Measurements from ENCODE around the gene CD163. TPM values are rescaled to one million over a fixed set of nuclear protein-coding genes. Genes with fewer than 3 reads are reported as not detected.

Gene CD163
- polyA plus RNA-seq, 1 of the 3 experiments (the other 2 are of a cell fraction): 0.03 TPM

DNA sequence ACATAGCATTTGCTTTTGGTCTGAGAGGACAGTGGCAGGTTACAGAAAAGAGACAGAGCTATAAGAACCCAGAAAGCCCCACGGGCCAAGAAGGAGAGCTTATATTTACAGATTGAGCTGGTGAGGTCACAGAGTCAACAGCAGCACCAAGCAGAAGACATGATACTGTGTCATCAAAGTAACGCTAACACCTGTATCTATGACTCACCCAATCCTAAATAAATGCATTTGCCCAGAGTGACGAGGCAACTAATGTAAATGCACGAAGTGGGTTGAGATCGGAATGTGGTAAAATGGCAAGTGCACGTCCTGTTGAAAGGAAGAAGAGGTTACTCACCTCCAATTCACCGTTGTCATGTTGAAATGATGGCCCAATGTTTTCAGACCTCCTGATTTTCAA, 52.9 kb downstream of the CD163 start:
- Histone ChIP-seq H3F3A (replicated peaks; ENCODE audit: insufficient read depth) (no peaks in the 10 kb centered on the region), H3K9me2 (0 out of 2 replicates have a peak, but pooled peaks cover 3% of the 10 kb centered on the region), H3K27me3 (ENCODE audit: insufficient read depth) (peaks cover 9% of the 10 kb centered on the region; the same call in 1 of the 2 replicates), H3K9me3 (no peaks in the 10 kb centered on the region), H3K79me2 (ENCODE audit: insufficient read depth) (no peaks in the 10 kb centered on the region), H3K4me3 (ENCODE audit: low read depth in 2 of 2, low read length in 1 of 2) (no peak overlapping the region), H3K9ac (no peak overlapping the region), H3K27ac (ENCODE audit: low read depth in 2 of 2, low read length in 1 of 2) (no peak overlapping the region), H4K20me1 (ENCODE audit: insufficient read depth) (no peaks in the 10 kb centered on the region), H3K36me3 (replicated peaks in 1 of 2; ENCODE audit: control insufficient read depth in 1 of 2, insufficient read depth in 2 of 2, low read length in 1 of 2) (no peaks in the 10 kb centered on the region), H2AFZ (ENCODE audit: low read depth) (no peak overlapping the region), H3K4me2 (no peak overlapping the region), H3K4me1 (ENCODE audit: control insufficient read depth in 1 of 2, insufficient read depth in 2 of 2, low read depth in 1 of 2, low read length in 1 of 2) (no peaks in the 10 kb centered on the region)
- no peak for DNase-seq
- ChIA-PET POLR2A (no interaction called here), CTCF (no interaction called here)
- TF ChIP-seq RCOR1 (IDR thresholded peaks at IDR 0.05; ENCODE audit: low read length) (no peak), REST (IDR thresholded peaks at IDR 0.05; ENCODE audit: low read depth, low read length) (no peak), POLR2AphosphoS5 (IDR thresholded peaks at IDR 0.05; ENCODE audit: low read depth, low read length) (no peak), MEF2A (IDR thresholded peaks at IDR 0.05; ENCODE audit: borderline replicate concordance, low read depth) (no peak)
- TF ChIP-seq, protein P1, sequence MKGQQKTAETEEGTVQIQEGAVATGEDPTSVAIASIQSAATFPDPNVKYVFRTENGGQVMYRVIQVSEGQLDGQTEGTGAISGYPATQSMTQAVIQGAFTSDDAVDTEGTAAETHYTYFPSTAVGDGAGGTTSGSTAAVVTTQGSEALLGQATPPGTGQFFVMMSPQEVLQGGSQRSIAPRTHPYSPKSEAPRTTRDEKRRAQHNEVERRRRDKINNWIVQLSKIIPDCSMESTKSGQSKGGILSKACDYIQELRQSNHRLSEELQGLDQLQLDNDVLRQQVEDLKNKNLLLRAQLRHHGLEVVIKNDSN (IDR thresholded peaks at IDR 0.05; ENCODE audit: borderline replicate concordance, low read depth): no peak
- TF ChIP-seq, protein P2, sequence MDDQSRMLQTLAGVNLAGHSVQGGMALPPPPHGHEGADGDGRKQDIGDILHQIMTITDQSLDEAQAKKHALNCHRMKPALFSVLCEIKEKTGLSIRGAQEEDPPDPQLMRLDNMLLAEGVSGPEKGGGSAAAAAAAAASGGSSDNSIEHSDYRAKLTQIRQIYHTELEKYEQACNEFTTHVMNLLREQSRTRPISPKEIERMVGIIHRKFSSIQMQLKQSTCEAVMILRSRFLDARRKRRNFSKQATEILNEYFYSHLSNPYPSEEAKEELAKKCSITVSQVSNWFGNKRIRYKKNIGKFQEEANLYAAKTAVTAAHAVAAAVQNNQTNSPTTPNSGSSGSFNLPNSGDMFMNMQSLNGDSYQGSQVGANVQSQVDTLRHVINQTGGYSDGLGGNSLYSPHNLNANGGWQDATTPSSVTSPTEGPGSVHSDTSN (IDR thresholded peaks at IDR 0.05): no peak
- 0% methylated on average over 7 of the region's 7 CpGs for WGBS (ENCODE audit: low lambda C conversion rate)

- Histone ChIP-seq H3K27me3 (ENCODE audit: insufficient read depth) (no peaks in the 10 kb centered on the region), H3F3A (replicated peaks; ENCODE audit: insufficient read depth) (no peaks in the 10 kb centered on the region), H3K4me2 (no peak overlapping the region), H3K9me3 (no peaks in the 10 kb centered on the region), H3K9ac (no peak overlapping the region), H3K79me2 (ENCODE audit: insufficient read depth) (no peaks in the 10 kb centered on the region), H3K9me2 (no peaks in the 10 kb centered on the region; the same call in 1 of the 2 replicates), H3K4me1 (ENCODE audit: control insufficient read depth in 1 of 2, insufficient read depth in 2 of 2, low read depth in 1 of 2, low read length in 1 of 2) (no peaks in the 10 kb centered on the region), H3K27ac (ENCODE audit: low read depth in 2 of 2, low read length in 1 of 2) (no peak overlapping the region), H2AFZ (ENCODE audit: low read depth) (no peak overlapping the region), H3K36me3 (replicated peaks in 1 of 2; ENCODE audit: control insufficient read depth in 1 of 2, insufficient read depth in 2 of 2, low read length in 1 of 2) (no peaks in the 10 kb centered on the region), H4K20me1 (ENCODE audit: insufficient read depth) (no peaks in the 10 kb centered on the region), H3K4me3 (ENCODE audit: low read depth in 2 of 2, low read length in 1 of 2) (no peak overlapping the region)
- POLR2A ChIA-PET: no interaction called here
- no peak for DNase-seq
- TF ChIP-seq JUND (IDR thresholded peaks at IDR 0.05) (no peak), FOXM1 (IDR thresholded peaks at IDR 0.05; ENCODE audit: low read depth) (no peak), MAX (IDR thresholded peaks at IDR 0.05; ENCODE audit: low read depth) (no peak), REST (IDR thresholded peaks at IDR 0.05; ENCODE audit: low read depth, low read length) (no peak), CHD2 (IDR thresholded peaks at IDR 0.05; ENCODE audit: low read length, partially characterized antibody) (no peak), SIN3A (IDR thresholded peaks at IDR 0.05; ENCODE audit: borderline replicate concordance, low read depth, low read length) (no peak), RAD21 (IDR thresholded peaks at IDR 0.05; ENCODE audit: low read length) (no peak), MEF2A (IDR thresholded peaks at IDR 0.05; ENCODE audit: borderline replicate concordance, low read depth) (no peak), GABPA (IDR thresholded peaks at IDR 0.05; ENCODE audit: low read depth) (no peak), USF2 (IDR thresholded peaks at IDR 0.05; ENCODE audit: borderline replicate concordance, low read depth, low read length) (no peak)
- CTCF ChIA-PET: interaction anchor here (1.0 kb wide), 1 partner anchor 229 kb away, joined by 4 read pairs; no protein-coding TSS in a partner anchor
- 9% methylated on average over 1 of the region's 1 CpG for WGBS (ENCODE audit: low lambda C conversion rate)
These were observed 55.5 kb downstream of the CD163 start for GRCh38 chr12:7448099-7448498.

Data from SK-N-SH (cell line).